ENCODE data around the gene GAS6. TPM values are rescaled to one million over a fixed set of nuclear protein-coding genes. Genes with fewer than 3 reads are reported as not detected.

The GAS6 gene
- total RNA-seq, 1 donor from 2014 or later: 0.62 TPM

GRCh38 chr13:113812178-113813040, 51.5 kb downstream of the GAS6 start:
- H3K9me3 Mint-ChIP-seq: peaks cover 16% of the 10 kb centered on the region
- peaks cover 19% of the 10 kb centered on the region for H3K4me1 Mint-ChIP-seq (ENCODE audit: low read depth)
- no peaks in the 10 kb centered on the region for H3K27me3 Mint-ChIP-seq (ENCODE audit: insufficient read depth)
- no peak overlapping the region for H3K27ac Mint-ChIP-seq
- intact Hi-C loops (cut with micrococcal nuclease): no loop called here
- no peak for DNase-seq (ENCODE audit: low spot score)
- no peak overlapping the region for H3K4me3 Mint-ChIP-seq
- peaks cover 6% of the 10 kb centered on the region for H3K36me3 Mint-ChIP-seq (ENCODE audit: low read depth)

- peaks cover 16% of the 10 kb centered on the region for H3K9me3 Mint-ChIP-seq
- H3K36me3 Mint-ChIP-seq (ENCODE audit: low read depth): peaks cover 3% of the 10 kb centered on the region
- intact Hi-C loops (cut with micrococcal nuclease): no loop called here
Observed at GRCh38 chr13:113811081-113811928, 52.6 kb downstream of the GAS6 start.

GRCh38 chr13:113810640-113811039, 53.2 kb downstream of the GAS6 start:
- H3K4me1 Mint-ChIP-seq (ENCODE audit: low read depth): peaks cover 4% of the 10 kb centered on the region
- no peak overlapping the region for H3K4me3 Mint-ChIP-seq
- no peak for DNase-seq (ENCODE audit: low spot score)
- intact Hi-C loops (cut with micrococcal nuclease): no loop called here
- H3K27me3 Mint-ChIP-seq (ENCODE audit: insufficient read depth): no peaks in the 10 kb centered on the region
- no peaks in the 10 kb centered on the region for H3K36me3 Mint-ChIP-seq (ENCODE audit: low read depth)
- no peak overlapping the region for H3K27ac Mint-ChIP-seq
- peaks cover 16% of the 10 kb centered on the region for H3K9me3 Mint-ChIP-seq

More at GRCh38 chr13:113811081-113811928, 52.6 kb downstream of the GAS6 start:
- no peak overlapping the region for H3K4me3 Mint-ChIP-seq
- DNase-seq (ENCODE audit: low spot score): no peak
- no peak overlapping the region for H3K27ac Mint-ChIP-seq
- H3K4me1 Mint-ChIP-seq (ENCODE audit: low read depth): peaks cover 11% of the 10 kb centered on the region
- no peaks in the 10 kb centered on the region for H3K27me3 Mint-ChIP-seq (ENCODE audit: insufficient read depth)

GRCh38 chr13:113809934-113810333, 53.9 kb downstream of the GAS6 start:
- Mint-ChIP-seq H3K4me1 (ENCODE audit: low read depth) (no peaks in the 10 kb centered on the region), H3K4me3 (no peak overlapping the region), H3K9me3 (peaks cover 16% of the 10 kb centered on the region), H3K27ac (no peak overlapping the region), H3K36me3 (ENCODE audit: low read depth) (no peaks in the 10 kb centered on the region), H3K27me3 (ENCODE audit: insufficient read depth) (no peaks in the 10 kb centered on the region)
- intact Hi-C loops (cut with micrococcal nuclease): no loop called here
- no peak for DNase-seq (ENCODE audit: low spot score)

- Mint-ChIP-seq H3K9me3 (peaks cover 16% of the 10 kb centered on the region), H3K36me3 (ENCODE audit: low read depth) (no peaks in the 10 kb centered on the region), H3K27ac (peak overlapping the region; percentile 18), H3K4me3 (no peak overlapping the region), H3K4me1 (ENCODE audit: low read depth) (no peaks in the 10 kb centered on the region), H3K27me3 (ENCODE audit: insufficient read depth) (no peaks in the 10 kb centered on the region)
- intact Hi-C loops (cut with micrococcal nuclease): no loop called here
- DNase-seq (ENCODE audit: low spot score): no peak
Observed at GRCh38 chr13:113808058-113808834, 55.6 kb downstream of the GAS6 start.

GRCh38 chr13:113806526-113806925, 57.4 kb downstream of the GAS6 start:
- H3K27ac Mint-ChIP-seq: no peak overlapping the region
- no peak for DNase-seq (ENCODE audit: low spot score)
- no peak overlapping the region for H3K4me3 Mint-ChIP-seq
- H3K27me3 Mint-ChIP-seq (ENCODE audit: insufficient read depth): no peaks in the 10 kb centered on the region
- intact Hi-C loops (cut with micrococcal nuclease): no loop called here
- H3K9me3 Mint-ChIP-seq: peaks cover 16% of the 10 kb centered on the region
- H3K36me3 Mint-ChIP-seq (ENCODE audit: low read depth): no peaks in the 10 kb centered on the region
- H3K4me1 Mint-ChIP-seq (ENCODE audit: low read depth): no peaks in the 10 kb centered on the region

- H3K9me3 Mint-ChIP-seq: peaks cover 16% of the 10 kb centered on the region
- no peak for DNase-seq (ENCODE audit: low spot score)
- H3K4me1 Mint-ChIP-seq (ENCODE audit: low read depth): no peaks in the 10 kb centered on the region
- no peaks in the 10 kb centered on the region for H3K36me3 Mint-ChIP-seq (ENCODE audit: low read depth)
- H3K27ac Mint-ChIP-seq: no peak overlapping the region
- no peak overlapping the region for H3K4me3 Mint-ChIP-seq
- intact Hi-C loops (cut with micrococcal nuclease): no loop called here
- no peaks in the 10 kb centered on the region for H3K27me3 Mint-ChIP-seq (ENCODE audit: insufficient read depth)
Observed at GRCh38 chr13:113806104-113806471, 57.8 kb downstream of the GAS6 start.

- H3K27ac Mint-ChIP-seq: no peak overlapping the region
- no peak overlapping the region for H3K4me3 Mint-ChIP-seq
- no peaks in the 10 kb centered on the region for H3K27me3 Mint-ChIP-seq (ENCODE audit: insufficient read depth)
- peaks cover 16% of the 10 kb centered on the region for H3K9me3 Mint-ChIP-seq
- no peak for DNase-seq (ENCODE audit: low spot score)
- intact Hi-C loops (cut with micrococcal nuclease): no loop called here
- no peaks in the 10 kb centered on the region for H3K4me1 Mint-ChIP-seq (ENCODE audit: low read depth)
- H3K36me3 Mint-ChIP-seq (ENCODE audit: low read depth): no peaks in the 10 kb centered on the region
Observed at GRCh38 chr13:113805431-113806103, 58.3 kb downstream of the GAS6 start.

GRCh38 chr13:113804703-113805430, 59.0 kb downstream of the GAS6 start:
- intact Hi-C loops (cut with micrococcal nuclease): no loop called here
- Mint-ChIP-seq H3K36me3 (ENCODE audit: low read depth) (no peaks in the 10 kb centered on the region), H3K27me3 (ENCODE audit: insufficient read depth) (no peaks in the 10 kb centered on the region), H3K27ac (no peak overlapping the region), H3K9me3 (peaks cover 11% of the 10 kb centered on the region), H3K4me1 (ENCODE audit: low read depth) (no peaks in the 10 kb centered on the region), H3K4me3 (no peak overlapping the region)
- no peak for DNase-seq (ENCODE audit: low spot score)

GRCh38 chr13:113804017-113804702, 59.7 kb downstream of the GAS6 start:
- DNase-seq (ENCODE audit: low spot score): no peak
- Mint-ChIP-seq H3K4me3 (no peak overlapping the region), H3K27me3 (ENCODE audit: insufficient read depth) (no peaks in the 10 kb centered on the region), H3K4me1 (ENCODE audit: low read depth) (no peaks in the 10 kb centered on the region), H3K36me3 (ENCODE audit: low read depth) (no peaks in the 10 kb centered on the region), H3K27ac (no peak overlapping the region), H3K9me3 (peaks cover 11% of the 10 kb centered on the region)
- intact Hi-C loops (cut with micrococcal nuclease): no loop called here

- no peak overlapping the region for H3K4me3 Mint-ChIP-seq
- H3K27me3 Mint-ChIP-seq (ENCODE audit: insufficient read depth): no peaks in the 10 kb centered on the region
- H3K36me3 Mint-ChIP-seq (ENCODE audit: low read depth): no peaks in the 10 kb centered on the region
- intact Hi-C loops (cut with micrococcal nuclease): no loop called here
- peaks cover 8% of the 10 kb centered on the region for H3K9me3 Mint-ChIP-seq
- no peak for DNase-seq (ENCODE audit: low spot score)
- no peaks in the 10 kb centered on the region for H3K4me1 Mint-ChIP-seq (ENCODE audit: low read depth)
- H3K27ac Mint-ChIP-seq: no peak overlapping the region
Observed at GRCh38 chr13:113803409-113804016, 60.4 kb downstream of the GAS6 start.
